Activated B cell treated with CpG ODN at 0.5 μM for 24 hours (primary cell): Measurements from ENCODE around the gene NCK2. TPM values are rescaled to one million over a fixed set of nuclear protein-coding genes. Genes with fewer than 3 reads are reported as not detected.

Experiments
- ATAC-seq: fragments of 200-7000 bp; cut with Tn5 transposase; one replicate; pipeline ENCODE4 v1.10.0; 2021; ENCODE audit warnings: low read depth, mild to moderate bottlenecking, moderate library complexity
- CTCF ChIA-PET: fragments of 350-600 bp; sonication (Branson Sonifier 250); formaldehyde crosslinking; loops from one replicate; lab custom pipeline; 2021; ENCODE audit warnings: antibody characterized with exemption; lab: Charles Lee
- POLR2A ChIA-PET: fragments of 350-600 bp; sonication (Branson Sonifier 250); formaldehyde crosslinking; loops from one replicate; lab custom pipeline; 2021; ENCODE audit warnings: antibody characterized with exemption; lab: Charles Lee
- DNase-seq: peaks from one replicate; pipeline ENCODE4 v3.0.0; 2022
- H3K27ac Mint-ChIP-seq: one replicate; pipeline ENCODE4 v1.8.0; 2020; ENCODE audit warnings: mixed read lengths
- H3K27me3 Mint-ChIP-seq: one replicate; pipeline ENCODE4 v1.8.0; 2021; ENCODE audit warnings: mixed read lengths
- H3K36me3 Mint-ChIP-seq: one replicate; pipeline ENCODE4 v1.8.0; 2021; ENCODE audit warnings: low read depth, mixed read lengths
- H3K4me1 Mint-ChIP-seq: one replicate; pipeline ENCODE4 v1.8.0; 2021; ENCODE audit warnings: mixed read lengths
- H3K4me3 Mint-ChIP-seq: one replicate; pipeline ENCODE4 v1.8.0; 2020; ENCODE audit warnings: mild to moderate bottlenecking, mixed read lengths
- H3K9me3 Mint-ChIP-seq: one replicate; pipeline ENCODE4 v1.8.0; 2020; ENCODE audit warnings: mixed read lengths
- CTCF ChIP-seq: fragments of 200-600 bp; IDR thresholded peaks from one replicate; pipeline ENCODE4 v1.8.0; 2022; ENCODE audit warnings: antibody characterized with exemption, mild to moderate bottlenecking
- intact Hi-C: fragments of 100-400 bp; cut with micrococcal nuclease; formaldehyde crosslinking; loops from one replicate; pipeline ENCODE4 v1.15.1; 2024
- total RNA-seq: library from RNA; stranded (reverse); gene quantifications from 2 replicates; pipeline ENCODE4 v1.2.3, GENCODE V29; 2022

NCK2 gene
- total RNA-seq, result 52.9 and 53.4 TPM in 2 replicates

DNA sequence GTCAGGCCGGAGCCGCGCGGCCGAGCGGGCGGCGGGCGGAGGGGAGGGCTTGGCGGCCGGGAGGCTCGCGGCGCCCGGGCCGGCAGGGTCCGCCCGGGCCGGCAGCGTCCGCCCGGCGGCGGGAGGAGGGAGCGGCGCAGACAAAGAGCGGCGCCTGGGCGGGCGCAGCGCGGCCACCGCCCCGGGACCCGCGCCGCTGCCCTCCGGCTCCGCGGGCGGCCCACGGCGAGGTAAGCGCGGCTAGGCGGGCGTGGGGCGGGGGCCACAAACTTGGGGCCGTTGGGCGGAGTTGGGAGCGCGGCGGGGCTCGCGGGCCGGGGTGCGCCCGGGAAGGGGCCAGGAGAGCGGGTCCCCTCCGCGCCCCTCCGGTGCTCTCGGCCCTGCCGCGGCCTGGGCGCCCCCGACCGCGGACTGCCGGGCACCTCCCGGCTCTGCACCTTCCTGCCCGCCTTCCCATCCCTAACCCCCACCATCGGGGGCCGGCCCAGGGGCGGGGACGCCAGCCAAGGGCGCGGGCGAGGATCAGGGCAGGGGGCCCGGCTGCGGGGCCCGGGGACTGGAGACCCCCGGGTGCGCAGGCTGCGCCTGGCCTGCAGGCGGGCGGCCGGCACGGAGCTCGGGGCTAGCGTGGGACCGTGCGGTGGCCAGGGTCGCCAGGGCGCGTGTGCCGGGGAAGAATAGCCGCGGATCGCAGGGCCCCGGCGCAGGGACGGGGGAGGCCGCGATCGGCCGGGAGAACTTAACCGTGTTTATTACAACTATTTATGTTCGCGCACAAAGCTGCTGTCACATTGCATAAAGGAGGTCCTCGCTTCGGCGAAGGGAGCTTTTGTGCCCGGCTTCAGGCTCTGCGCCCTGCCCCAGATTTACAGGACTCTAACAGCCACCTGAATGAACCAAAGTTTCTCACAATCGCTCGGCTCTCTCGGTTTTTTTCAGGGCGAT, at the start of gene NCK2:
TSS of gene NCK2 (plus strand) at position 4 of the 945 bp plus-strand sequence. CDS start 110,152 bp downstream, outside the sequence.
- peak; percentile 53 for DNase-seq
- CTCF ChIA-PET, result interaction anchor here (1.0 to 2.2 kb wide), 4 partner anchors 12 to 350 kb away, joined by 4 to 5 read pairs (median 4); no protein-coding TSS in a partner anchor
- peak; percentile 29 for ATAC-seq
- TF ChIP-seq CTCF, result no peak
- no peaks in the 10 kb centered on the region for H3K27me3 Mint-ChIP-seq
- intact Hi-C loops, result loop anchor here (5.0 kb wide), 3 partner anchors 352 to 797 kb away; partner anchors contain the start of gene C2orf49
- POLR2A ChIA-PET, result interaction anchor here (0.8 to 2.9 kb wide), 22 partner anchors 9 to 360 kb away, joined by 3 to 44 read pairs (median 6); no protein-coding TSS in a partner anchor
- no peaks in the 10 kb centered on the region for H3K9me3 Mint-ChIP-seq
- H3K4me3 Mint-ChIP-seq, result peak within 1 kb of the TSS; percentile 90
- H3K36me3 Mint-ChIP-seq, result peaks cover 35% of the 10 kb centered on the region
- peaks cover 76% of the 10 kb centered on the region for H3K4me1 Mint-ChIP-seq
- peak within 1 kb of the TSS; percentile 96 for H3K27ac Mint-ChIP-seq

GRCh38 chr2:105697781-105698449, 46.8 kb upstream of the NCK2 start:
- H3K27me3 Mint-ChIP-seq, result peaks cover 19% of the 10 kb centered on the region
- no peak overlapping the region for H3K27ac Mint-ChIP-seq
- ATAC-seq (no peak), DNase-seq (no peak)
- no peak for TF ChIP-seq CTCF
- CTCF ChIA-PET, result no interaction called here
- intact Hi-C loops, result no loop called here
- no peaks in the 10 kb centered on the region for H3K4me1 Mint-ChIP-seq
- no peak overlapping the region for H3K4me3 Mint-ChIP-seq
- POLR2A ChIA-PET, result no interaction called here
- H3K36me3 Mint-ChIP-seq, result no peaks in the 10 kb centered on the region
- H3K9me3 Mint-ChIP-seq, result no peaks in the 10 kb centered on the region

GRCh38 chr2:105698820-105699219, 45.9 kb upstream of the NCK2 start:
- CTCF ChIA-PET, result no interaction called here
- Mint-ChIP-seq H3K27ac (no peak overlapping the region), H3K27me3 (peaks cover 22% of the 10 kb centered on the region), H3K9me3 (no peaks in the 10 kb centered on the region), H3K36me3 (no peaks in the 10 kb centered on the region), H3K4me1 (no peaks in the 10 kb centered on the region), H3K4me3 (no peak overlapping the region)
- intact Hi-C loops, result no loop called here
- DNase-seq (no peak), ATAC-seq (no peak)
- POLR2A ChIA-PET, result no interaction called here
- no peak for TF ChIP-seq CTCF

DNA sequence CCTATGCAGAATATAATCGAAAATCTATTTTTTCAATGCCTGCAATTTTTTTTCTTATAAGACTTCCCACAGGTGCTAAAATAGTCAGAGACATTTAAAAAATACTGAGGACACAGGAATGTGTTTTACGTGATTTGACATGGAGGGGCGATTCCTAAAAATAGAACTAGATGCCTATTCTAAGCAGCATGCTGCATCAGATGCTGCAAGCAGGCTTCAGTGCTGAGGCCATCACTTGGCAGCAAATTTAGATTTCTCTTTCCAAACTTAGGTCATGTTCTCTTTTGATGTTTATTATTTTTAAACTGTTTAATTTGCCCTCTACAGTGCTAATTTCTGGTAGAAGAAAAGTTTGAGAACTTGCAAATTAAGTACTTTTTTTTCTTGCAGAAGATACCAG, 43.7 kb upstream of the NCK2 start:
- Mint-ChIP-seq H3K27me3 (peaks cover 25% of the 10 kb centered on the region), H3K4me1 (peaks cover 2% of the 10 kb centered on the region), H3K36me3 (no peaks in the 10 kb centered on the region), H3K9me3 (peaks cover 5% of the 10 kb centered on the region), H3K4me3 (no peak overlapping the region), H3K27ac (no peak overlapping the region)
- no peak for TF ChIP-seq CTCF
- no peak for ATAC-seq
- ChIA-PET CTCF (no interaction called here), POLR2A (interaction anchor here (1.1 kb wide), 1 partner anchor 9 kb away, joined by 3 read pairs; no protein-coding TSS in a partner anchor)
- intact Hi-C loops, result no loop called here
- no peak for DNase-seq

DNA sequence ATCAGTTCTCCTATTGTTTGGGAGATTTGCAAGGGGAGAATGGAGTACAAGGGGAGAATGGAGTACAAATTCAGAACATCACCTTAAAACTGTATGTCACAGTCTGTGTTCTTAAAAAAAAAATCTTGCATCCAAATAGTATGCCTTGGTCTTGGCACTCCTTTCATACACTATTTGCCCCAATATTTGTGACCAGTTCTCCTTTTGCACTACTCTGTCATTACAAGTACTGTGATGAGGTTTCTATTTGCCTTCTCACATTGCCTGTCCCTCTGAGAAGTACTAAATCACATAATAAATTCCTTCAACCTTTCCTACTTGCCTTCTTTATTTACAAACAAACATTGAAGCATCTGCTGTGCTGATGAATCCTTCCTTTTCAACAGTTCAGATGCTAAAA, 36.0 kb upstream of the NCK2 start:
- no peak for DNase-seq
- peaks cover 5% of the 10 kb centered on the region for H3K9me3 Mint-ChIP-seq
- H3K4me1 Mint-ChIP-seq, result peaks cover 5% of the 10 kb centered on the region
- no peaks in the 10 kb centered on the region for H3K36me3 Mint-ChIP-seq
- no peak overlapping the region for H3K4me3 Mint-ChIP-seq
- ChIA-PET POLR2A (no interaction called here), CTCF (no interaction called here)
- TF ChIP-seq CTCF, result no peak
- ATAC-seq, result no peak
- H3K27ac Mint-ChIP-seq, result no peak overlapping the region
- H3K27me3 Mint-ChIP-seq, result peaks cover 21% of the 10 kb centered on the region
- intact Hi-C loops, result no loop called here
